ENCODE measurements around the gene OR2D3. TPM values are rescaled to one million over a fixed set of nuclear protein-coding genes. Genes with fewer than 3 reads are reported as not detected.

OR2D3 gene
- total and polyA plus RNA-seq, 9 of the 15 experiments (the other 6 are each of a cell fraction or from before 2014, with no cell fraction given): 0.42 TPM; not detected in 8

DNA sequence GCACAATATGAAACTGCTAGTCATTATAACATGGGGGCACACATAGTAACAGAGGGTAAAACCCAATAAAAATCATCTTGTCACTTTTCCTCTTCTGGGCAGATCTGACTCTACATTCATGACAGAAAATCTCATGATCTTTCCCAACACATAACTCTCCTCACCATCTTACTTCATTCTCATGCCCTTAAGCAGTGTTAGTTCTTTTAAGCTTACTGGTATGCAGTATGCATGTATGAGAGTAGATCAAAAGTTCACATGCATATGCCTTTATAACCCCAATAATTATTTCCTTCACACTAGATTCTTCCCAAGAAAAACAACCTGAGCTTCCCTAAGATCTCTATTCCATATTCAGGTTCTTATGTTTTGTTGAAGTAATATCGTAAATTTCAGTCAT, 49.5 kb upstream of the OR2D3 start:
- Histone ChIP-seq H3K4me1 (replicated peaks in 1 of 2; ENCODE audit: control insufficient read depth in 2 of 2, insufficient read depth in 2 of 2, low read length in 2 of 2) (no peaks in the 10 kb centered on the region), H3K9me1 (ENCODE audit: control insufficient read depth, insufficient read depth, low read length) (no peaks in the 10 kb centered on the region), H2AFZ (ENCODE audit: low read depth, low read length) (no peak overlapping the region), H4K20me1 (replicated peaks; ENCODE audit: control insufficient read depth, insufficient read depth, low read length) (no peaks in the 10 kb centered on the region), H3K4me3 (no peak overlapping the region), H3K9ac (ENCODE audit: insufficient read depth in 1 of 2, low read depth in 2 of 2, low read length in 2 of 2) (no peak overlapping the region), H3K27me3 (ENCODE audit: control insufficient read depth in 2 of 2, insufficient read depth in 2 of 2, low read length in 2 of 2) (no peaks in the 10 kb centered on the region), H3K4me2 (ENCODE audit: insufficient read depth, low read length) (no peak overlapping the region), H3K9me3 (replicated peaks; ENCODE audit: control insufficient read depth, insufficient read depth, low read depth, low read length) (no peaks in the 10 kb centered on the region), H3K27ac (ENCODE audit: extremely low read depth, low read depth, low read length) (no peak overlapping the region), H3K36me3 (ENCODE audit: control insufficient read depth, insufficient read depth, low read length) (no peaks in the 10 kb centered on the region), H3K79me2 (ENCODE audit: control insufficient read depth, insufficient read depth, low read length) (no peaks in the 10 kb centered on the region)
- DNase-seq (ENCODE audit: extremely low read depth in 1 of 4, low spot score in 3 of 4) (no peak), ATAC-seq (no peak), FAIRE-seq (no peak)
- in situ Hi-C loops (cut with MboI): no loop called here
- WGBS (ENCODE audit: insufficient coverage, low coverage, missing lambda C conversion rate): 5% methylated on average over 1 of the region's 1 CpG
- no TSS peak for BruUV-seq (replicated peaks)
- ChIA-PET CTCF (ENCODE audit: low intra/inter-chr PET ratio) (no interaction called here), POLR2A (no interaction called here)
- intact Hi-C loops (cut with micrococcal nuclease): no loop called here
- TF ChIP-seq, protein P1, sequence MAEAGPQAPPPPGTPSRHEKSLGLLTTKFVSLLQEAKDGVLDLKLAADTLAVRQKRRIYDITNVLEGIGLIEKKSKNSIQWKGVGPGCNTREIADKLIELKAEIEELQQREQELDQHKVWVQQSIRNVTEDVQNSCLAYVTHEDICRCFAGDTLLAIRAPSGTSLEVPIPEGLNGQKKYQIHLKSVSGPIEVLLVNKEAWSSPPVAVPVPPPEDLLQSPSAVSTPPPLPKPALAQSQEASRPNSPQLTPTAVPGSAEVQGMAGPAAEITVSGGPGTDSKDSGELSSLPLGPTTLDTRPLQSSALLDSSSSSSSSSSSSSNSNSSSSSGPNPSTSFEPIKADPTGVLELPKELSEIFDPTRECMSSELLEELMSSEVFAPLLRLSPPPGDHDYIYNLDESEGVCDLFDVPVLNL (CRISPR knock-in tag; IDR thresholded peaks at IDR 0.05; ENCODE audit: low read depth): no peak
- TF ChIP-seq RBM22 (IDR thresholded peaks at IDR 0.05; ENCODE audit: low read depth, low read length, poor library complexity, severe bottlenecking) (no peak), POLR2A (conservative IDR thresholded peaks at IDR 0.05) (no peak), PTBP1 (IDR thresholded peaks at IDR 0.05; ENCODE audit: low read depth, low read length) (no peak), TCF3 (CRISPR knock-in tag; IDR thresholded peaks at IDR 0.05) (no peak), TARDBP (IDR thresholded peaks at IDR 0.05) (no peak), SNIP1 (IDR thresholded peaks at IDR 0.05; ENCODE audit: low read depth) (no peak), ILK (tag; IDR thresholded peaks at IDR 0.05; ENCODE audit: borderline replicate concordance, low read depth) (no peak), BRCA1 (IDR thresholded peaks at IDR 0.05) (no peak), BRCA1 (CRISPR knock-in tag; IDR thresholded peaks at IDR 0.05) (no peak), PHF8 (IDR thresholded peaks at IDR 0.05; ENCODE audit: borderline replicate concordance, low read length) (no peak), SMARCC2 (IDR thresholded peaks at IDR 0.05; ENCODE audit: low read depth) (no peak)
- TF ChIP-seq, protein P2, sequence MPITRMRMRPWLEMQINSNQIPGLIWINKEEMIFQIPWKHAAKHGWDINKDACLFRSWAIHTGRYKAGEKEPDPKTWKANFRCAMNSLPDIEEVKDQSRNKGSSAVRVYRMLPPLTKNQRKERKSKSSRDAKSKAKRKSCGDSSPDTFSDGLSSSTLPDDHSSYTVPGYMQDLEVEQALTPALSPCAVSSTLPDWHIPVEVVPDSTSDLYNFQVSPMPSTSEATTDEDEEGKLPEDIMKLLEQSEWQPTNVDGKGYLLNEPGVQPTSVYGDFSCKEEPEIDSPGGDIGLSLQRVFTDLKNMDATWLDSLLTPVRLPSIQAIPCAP (CRISPR knock-in tag; IDR thresholded peaks at IDR 0.05; ENCODE audit: borderline replicate concordance): no peak
- TF ChIP-seq, protein P3, sequence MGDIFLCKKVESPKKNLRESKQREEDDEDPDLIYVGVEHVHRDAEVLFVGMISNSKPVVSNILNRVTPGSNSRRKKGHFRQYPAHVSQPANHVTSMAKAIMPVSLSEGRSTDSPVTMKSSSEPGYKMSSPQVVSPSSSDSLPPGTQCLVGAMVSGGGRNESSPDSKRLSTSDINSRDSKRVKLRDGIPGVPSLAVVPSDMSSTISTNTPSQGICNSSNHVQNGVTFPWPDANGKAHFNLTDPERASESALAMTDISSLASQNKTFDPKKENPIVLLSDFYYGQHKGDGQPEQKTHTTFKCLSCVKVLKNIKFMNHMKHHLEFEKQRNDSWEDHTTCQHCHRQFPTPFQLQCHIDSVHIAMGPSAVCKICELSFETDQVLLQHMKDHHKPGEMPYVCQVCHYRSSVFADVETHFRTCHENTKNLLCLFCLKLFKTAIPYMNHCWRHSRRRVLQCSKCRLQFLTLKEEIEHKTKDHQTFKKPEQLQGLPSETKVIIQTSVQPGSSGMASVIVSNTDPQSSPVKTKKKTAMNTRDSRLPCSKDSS (IDR thresholded peaks at IDR 0.05; ENCODE audit: low read depth, partially characterized antibody): no peak
- TF ChIP-seq, protein P4, sequence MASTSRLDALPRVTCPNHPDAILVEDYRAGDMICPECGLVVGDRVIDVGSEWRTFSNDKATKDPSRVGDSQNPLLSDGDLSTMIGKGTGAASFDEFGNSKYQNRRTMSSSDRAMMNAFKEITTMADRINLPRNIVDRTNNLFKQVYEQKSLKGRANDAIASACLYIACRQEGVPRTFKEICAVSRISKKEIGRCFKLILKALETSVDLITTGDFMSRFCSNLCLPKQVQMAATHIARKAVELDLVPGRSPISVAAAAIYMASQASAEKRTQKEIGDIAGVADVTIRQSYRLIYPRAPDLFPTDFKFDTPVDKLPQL (IDR thresholded peaks at IDR 0.05; ENCODE audit: extremely low read depth, insufficient read length): no peak
- TF ChIP-seq, protein P5, sequence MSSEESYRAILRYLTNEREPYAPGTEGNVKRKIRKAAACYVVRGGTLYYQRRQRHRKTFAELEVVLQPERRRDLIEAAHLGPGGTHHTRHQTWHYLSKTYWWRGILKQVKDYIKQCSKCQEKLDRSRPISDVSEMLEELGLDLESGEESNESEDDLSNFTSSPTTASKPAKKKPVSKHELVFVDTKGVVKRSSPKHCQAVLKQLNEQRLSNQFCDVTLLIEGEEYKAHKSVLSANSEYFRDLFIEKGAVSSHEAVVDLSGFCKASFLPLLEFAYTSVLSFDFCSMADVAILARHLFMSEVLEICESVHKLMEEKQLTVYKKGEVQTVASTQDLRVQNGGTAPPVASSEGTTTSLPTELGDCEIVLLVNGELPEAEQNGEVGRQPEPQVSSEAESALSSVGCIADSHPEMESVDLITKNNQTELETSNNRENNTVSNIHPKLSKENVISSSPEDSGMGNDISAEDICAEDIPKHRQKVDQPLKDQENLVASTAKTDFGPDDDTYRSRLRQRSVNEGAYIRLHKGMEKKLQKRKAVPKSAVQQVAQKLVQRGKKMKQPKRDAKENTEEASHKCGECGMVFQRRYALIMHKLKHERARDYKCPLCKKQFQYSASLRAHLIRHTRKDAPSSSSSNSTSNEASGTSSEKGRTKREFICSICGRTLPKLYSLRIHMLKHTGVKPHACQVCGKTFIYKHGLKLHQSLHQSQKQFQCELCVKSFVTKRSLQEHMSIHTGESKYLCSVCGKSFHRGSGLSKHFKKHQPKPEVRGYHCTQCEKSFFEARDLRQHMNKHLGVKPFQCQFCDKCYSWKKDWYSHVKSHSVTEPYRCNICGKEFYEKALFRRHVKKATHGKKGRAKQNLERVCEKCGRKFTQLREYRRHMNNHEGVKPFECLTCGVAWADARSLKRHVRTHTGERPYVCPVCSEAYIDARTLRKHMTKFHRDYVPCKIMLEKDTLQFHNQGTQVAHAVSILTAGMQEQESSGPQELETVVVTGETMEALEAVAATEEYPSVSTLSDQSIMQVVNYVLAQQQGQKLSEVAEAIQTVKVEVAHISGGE (CRISPR knock-in tag; IDR thresholded peaks at IDR 0.05): no peak
